ENCODE data around the gene CKAP4.

The CKAP4 gene

DNA sequence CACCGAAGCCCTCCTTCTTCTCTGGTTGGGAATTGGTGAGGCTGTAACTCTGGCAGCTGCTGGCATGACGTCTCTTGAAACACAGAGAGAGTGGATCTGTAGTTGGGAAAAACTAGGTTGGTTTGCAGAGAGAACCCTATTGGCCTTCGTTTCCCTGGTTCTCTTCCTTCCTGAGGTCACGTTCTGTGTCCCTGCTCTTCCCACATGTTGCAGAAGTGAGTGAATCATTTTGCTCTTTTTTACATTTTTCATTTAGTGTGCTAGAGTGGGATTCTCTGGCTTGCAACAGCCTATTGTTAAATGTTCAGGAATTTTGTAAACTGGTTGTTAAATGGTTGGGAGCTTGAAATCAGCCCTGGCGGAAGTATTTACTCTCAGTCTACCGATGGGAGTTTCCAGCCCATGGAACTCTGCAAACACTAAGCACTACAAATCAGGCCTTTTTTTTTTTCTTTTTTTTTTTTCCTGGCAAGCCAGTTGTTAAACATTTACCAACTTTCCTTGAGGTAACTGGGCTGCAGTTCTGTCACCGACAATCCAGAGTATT lies 26.8 kb upstream of the CKAP4 start:
- no peak for DNase-seq

DNA sequence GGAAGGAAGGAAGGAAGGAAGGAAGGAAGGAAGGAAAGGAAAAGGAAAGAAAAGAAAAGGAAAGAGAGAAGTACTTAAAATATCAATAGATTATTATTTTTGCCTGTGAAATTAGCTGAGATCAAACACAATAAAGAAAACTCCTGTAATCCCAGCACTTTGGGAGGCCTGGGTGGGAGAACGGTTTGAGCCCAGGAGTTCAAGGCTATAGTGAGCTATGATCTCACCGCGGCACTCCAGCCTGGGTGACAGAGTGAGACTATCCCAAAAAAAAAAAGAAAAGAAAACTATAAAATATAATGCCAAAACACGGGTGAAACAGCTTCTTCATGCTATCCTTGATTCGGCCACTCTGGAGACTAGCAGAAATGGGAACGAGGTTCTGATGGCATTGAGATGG lies 26.2 kb upstream of the CKAP4 start:
- no peak for DNase-seq

DNA sequence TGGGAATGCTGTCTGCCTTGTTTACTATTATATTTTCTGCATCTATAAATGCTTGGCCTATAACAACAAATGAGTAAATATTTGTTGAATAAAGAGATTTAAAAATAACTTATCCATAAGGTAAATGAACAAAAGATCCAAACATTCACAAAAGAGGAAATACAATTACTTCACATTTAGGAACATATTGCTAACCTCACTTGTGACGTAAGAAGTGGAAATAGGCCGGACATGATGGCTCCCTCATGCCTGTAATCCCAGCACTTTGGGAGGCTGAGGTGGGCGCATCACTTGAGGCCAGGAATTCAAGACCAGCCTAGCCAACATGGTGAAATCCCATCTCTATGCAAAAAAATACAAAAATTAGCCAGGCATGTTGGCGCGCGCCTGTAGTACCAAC lies 25.7 kb upstream of the CKAP4 start:
- DNase-seq: no peak

DNA sequence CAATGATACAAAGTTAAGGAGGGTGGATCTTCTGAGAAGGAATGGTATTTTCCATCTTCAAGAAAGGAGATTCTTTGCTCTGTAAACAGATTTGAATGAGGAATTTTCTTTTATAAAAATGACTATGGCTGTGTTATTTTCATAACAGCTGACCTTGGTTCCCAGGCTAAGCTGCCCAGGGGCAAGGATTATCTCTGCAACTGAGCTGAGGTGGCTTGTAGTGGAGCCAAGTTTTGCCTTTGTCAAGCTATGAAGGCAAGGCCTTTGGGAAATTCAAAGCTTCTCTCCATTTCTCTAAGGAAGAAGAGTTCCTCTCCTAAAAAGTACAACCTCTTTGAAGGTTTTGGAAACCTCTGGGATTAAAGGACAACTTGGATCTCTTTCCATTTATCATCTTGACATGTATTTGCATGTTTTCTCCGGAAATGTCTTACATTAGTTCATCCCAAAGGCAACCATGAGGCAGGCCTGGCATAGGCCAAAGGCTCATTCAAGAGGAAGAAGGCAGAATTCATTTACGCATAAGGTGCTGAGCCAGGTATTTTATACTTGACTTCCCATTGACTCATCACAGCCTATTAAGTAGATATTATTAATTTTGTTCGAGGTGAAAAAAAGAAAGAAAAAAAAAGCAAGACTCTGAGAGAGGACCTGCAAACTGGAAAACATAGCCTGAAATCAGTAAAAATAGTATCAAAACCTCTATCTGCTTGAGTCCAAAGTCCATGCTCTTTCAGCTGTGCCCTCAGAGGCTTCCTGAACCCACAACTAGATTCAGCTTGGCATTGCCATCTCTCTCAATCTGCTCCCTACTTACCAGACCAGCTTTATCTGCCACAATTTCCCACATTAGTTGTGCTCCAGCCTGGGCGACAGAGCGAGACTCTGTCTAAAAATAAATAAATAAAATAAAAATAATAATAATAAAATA lies 24.0 kb upstream of the CKAP4 start:
- DNase-seq: no peak

DNA sequence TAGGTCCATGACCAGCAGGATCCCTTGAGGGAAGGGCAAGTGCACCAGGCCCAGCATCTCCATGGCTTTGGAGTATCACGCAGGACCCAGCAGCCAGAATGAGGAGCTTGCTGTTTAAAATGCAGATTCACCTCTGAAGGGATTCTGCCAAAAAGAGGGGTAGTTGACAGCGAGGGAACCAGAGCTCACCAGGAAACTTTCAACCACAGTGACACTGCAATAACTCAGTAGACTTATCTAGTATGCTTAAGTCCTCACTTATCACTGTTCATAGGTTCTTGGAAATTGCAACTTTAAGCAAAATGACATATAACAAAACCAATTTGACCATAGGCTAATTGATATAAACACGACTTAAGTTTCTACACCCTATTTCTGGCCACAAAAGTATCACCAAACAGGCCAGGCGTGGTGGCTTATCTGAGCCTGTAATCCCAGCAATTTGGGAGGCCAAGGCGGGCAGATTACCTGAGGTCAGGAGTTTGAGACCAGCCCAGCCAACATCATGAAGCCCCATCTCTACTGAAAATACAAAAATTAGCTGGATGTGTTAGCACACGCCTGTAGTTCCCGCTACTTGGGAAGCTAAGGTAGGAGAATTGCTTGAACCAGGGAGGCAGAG lies 21.4 kb upstream of the CKAP4 start:
- no peak for DNase-seq

DNA sequence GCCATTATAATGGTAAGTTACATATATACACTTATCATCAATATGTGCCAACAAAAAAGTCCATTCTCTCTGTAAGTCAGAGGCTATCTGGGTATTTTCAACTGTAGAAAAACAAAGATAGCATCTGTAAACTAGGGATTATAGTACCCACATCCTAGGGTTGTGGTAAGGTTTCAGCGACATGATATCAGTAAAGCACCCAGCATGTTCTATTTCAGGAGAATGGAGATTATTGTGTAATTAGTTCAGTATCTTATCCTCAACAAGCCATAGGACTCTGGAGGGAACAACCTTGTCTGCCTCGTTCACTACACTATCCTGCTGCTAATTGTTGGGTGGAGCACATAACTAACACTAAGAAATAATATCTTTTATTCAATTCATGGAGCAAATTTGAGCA lies 19.7 kb upstream of the CKAP4 start:
- DNase-seq: no peak

DNA sequence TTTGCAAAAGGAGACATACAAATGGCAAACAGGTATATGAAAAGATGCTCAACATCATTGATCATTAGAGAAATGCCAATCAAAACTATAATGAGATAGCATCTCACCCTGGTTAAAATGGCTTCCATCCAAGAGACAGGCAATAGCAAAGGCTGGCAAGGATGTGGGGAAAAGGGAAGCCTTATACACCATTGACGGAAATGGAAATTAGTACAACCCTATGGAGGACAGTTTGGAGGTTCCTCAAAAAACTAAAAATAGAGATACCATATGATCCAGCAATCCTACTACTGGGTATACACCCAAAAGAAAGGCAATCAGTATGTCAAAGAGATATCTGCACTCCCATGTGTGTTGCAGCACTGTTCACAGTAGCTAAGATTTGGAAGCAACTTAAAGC lies 17.3 kb upstream of the CKAP4 start:
- no peak for DNase-seq

DNA sequence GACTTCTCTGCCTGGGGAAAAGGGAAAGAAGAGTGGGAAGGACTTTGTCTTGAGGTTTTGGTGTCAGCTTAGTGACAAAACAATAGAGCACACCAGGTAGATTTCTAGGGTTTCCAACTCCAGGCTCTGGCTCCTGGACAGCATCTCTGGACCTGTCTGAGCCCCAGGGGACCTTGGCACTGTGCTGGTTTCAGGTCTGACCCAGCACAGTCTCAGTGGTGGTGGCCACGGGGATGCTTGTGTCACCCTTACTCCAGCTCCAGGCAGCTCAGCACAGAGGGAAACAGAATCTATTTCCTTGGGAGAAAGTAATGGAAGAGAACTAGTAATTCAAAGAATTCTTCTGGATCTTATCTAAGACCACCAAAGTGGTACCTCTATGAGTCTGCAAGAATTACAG lies 11.1 kb upstream of the CKAP4 start:
- no peak for DNase-seq

DNA sequence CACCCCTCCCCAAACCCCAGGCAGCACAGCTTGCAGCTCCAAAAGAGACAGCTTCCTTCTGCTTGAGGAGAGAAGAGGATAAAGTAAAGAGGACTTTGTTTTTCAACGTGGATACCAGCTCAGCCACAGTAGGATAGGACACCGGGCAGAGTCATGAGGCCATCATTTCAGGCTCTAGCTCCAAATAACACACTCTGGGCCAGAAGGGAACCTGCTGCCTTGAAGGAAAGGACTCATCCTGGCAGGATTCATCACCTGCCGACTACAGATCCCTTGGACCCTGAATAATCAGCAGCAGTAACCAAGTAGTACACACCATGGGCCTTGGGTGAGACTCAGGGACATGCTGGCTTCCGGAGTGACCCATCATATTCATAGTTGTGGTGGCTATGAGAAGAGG lies 10.4 kb upstream of the CKAP4 start:
- DNase-seq: no peak

DNA sequence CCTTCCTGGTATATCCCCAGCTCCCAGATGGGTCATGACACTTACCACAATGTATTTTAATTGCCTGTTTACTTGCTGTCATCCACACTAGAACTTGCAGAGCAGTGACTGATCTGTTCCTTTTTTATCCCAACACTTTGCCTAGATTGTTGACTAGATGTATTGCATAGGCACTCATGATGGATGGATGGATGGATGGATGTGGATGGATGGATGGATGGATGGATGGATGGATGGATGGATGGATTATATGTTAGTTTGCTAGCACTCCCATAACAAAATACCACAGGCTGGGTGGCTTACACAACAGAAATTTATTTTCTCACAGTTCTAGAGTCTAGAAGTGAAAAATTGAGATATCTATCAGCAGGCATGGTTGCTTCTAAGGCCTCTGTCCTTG lies 8.7 kb upstream of the CKAP4 start:
- no peak for DNase-seq

DNA sequence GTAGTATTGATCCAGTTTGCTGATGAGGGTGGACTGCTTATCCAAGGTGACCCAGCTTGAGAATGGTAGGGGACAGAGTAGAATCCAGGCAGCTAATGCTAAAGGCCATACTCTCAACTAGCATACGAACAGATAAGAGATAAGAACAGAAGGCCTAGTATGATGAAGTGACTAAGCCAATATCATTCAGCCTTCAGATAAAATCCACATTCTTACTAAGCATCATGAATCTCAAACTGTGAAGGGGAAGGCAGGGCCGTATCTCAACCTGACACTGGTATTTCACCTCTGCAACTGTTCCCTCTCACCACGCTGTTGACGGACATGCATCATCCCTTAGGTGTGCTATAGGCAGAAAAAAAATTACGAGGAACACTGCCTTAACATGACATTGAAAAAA lies 8.1 kb upstream of the CKAP4 start:
- no peak for DNase-seq

DNA sequence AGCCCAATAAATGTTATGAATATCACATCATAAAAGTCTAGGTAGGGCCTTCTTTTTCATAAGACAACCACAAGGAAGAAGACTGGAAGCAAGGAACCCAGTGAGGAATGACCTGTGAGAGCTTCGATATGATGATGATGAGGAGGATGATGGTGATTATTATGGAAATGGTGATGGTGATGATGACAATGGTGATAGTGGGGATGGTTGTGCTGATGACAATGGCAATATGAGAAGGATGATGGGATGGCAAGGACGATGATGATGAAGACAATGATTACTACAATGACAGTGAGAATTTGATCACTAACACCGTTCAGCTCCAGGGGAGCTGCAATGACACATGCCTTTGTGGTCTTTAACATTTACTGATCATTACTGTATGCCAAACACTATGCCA lies 7.7 kb upstream of the CKAP4 start:
- no peak for DNase-seq

DNA sequence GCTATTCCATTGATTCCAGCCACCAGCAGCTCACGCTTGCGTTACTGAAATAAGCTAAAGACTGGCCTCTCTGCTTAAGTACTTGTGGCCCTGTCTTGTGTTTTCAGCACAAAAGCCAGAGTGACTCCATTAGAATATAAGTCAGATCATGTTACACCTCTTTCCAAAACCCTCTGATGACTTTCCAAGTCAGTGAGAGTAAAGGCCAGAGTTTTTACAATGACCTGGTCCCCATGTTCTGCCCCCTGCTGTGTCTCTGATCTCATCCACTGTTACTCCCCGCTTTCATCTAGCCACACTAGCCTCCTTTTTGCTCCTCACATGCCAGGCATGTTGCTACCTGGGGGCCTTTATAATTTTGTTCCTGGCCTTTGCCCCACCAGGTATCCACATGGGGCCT lies 6.9 kb upstream of the CKAP4 start:
- no peak for DNase-seq

DNA sequence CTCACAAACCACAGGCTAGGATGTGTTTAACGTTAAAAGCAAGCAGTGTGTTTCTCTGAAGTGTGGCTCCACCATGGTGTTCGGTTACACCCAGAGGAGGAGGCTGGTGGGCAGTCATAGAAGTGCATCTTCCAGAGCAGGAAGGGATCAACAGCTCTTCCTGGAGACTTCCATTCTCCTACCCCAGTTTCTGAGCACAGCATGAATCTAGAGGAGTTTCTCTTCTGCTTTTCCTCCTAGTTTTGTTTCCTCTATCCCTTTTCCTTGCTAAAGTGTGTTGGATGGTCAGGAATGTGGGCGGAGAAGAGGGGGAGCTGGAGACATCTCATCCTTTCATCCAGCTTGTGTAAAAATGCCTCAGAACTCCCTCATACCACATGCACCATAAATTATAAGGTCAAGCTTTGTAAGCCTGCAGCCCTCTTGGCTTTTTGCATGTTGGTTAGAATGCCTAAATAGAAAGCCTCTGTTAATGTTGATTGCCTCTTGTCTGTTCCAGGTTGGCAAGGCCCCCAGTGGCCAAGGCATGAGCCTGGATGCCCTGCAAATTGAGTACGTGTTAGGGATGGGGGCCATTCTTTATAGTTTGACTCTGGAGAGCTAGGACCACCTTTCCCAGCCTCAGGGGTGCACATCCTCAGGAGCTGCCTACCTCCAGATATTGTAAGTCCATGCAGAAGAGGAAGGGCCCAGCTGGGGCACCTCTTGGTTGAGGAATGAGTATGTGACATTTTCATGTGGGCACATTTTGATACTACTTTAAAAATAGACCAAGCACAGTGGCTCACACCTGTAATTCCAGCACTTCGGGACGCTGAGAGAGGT lies 4.0 kb upstream of the CKAP4 start:
- no peak for DNase-seq

DNA sequence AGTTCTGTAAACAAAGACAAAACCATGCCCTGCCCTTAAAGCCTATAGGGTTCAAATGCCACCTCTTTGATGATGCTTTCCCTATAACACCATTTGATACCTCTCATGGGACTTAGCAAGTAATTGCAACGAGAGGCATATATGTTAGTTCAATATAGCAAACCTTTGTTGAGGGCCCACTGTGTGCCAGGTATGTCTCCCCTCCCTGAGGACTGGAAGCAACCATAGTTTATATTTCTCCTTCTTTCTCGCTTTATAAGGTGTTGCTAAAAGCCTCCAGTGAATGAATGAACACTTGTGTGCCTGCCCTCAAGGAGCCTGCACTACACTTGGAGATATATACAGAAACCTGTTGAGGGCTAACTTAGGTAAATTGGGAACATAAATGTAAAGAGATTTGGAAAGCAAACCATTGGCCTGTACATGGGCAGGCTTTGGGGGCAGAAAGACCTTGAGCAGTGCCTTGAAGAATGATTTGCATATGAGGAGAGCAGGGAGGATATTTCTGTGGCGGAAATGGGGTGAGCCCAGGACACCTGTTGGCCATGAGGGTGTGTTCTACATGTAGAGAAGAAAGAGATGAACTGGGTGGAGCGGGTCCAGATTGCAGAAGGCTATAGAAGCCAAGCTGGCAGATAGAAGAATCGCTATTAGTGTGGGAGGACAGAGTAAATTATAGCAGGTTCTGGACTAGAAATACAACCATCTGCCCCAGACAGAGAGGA lies 1.8 kb upstream of the CKAP4 start:
- no peak for DNase-seq

DNA sequence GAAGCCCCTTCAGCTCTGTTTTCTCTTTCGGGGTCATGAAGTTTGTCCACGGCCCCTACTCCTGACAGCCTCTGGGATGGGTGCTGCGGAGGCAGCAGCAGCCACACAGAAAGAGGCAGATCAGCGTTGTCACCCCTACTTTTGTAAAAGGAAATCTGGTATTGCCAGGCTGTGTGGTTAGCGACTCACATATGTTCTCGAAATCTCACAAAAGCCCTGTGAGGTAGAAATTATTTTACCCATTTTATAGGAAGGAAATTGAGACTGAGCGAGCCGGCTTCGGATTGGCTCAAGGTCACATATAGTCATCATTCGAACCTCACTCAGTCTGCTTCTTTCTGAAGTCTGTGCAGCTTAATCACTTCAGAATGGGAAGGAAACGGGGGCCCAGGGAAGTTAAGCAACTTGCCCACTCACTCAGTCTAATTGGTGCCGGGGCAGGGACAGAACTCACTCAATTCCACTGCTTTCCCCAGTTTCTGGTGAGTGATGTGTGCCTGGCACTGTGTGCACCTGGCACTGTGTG lies 1.1 kb upstream of the CKAP4 start:
- DNase-seq: no peak

DNA sequence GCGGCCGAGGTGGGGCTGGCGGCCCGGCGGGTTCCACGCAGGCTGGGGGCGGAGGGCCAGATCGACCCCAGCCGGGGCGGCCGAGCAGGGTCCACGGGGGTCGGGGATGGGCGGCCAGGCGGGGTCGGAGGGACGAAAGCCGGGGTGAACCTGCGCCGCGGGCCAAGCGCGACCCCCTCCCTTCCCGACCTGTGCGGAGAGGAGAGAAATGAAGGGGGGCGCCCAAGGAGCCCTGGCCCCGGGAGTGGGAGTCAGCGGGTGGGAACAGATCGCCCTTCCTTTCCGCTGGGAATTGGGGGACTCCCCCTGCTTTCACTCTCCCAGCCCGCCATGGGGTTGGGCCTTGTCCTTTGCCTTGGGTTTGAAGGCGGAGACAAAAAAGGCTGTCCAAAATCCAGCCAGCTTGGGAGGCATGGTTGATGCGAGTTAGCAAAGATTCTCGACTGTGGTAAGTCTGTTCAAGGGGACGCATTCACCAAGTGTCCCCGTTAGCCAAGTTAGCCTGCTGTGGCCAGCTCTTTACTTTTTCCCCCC lies 559 bp upstream of the CKAP4 start:
- no peak for DNase-seq

DNA sequence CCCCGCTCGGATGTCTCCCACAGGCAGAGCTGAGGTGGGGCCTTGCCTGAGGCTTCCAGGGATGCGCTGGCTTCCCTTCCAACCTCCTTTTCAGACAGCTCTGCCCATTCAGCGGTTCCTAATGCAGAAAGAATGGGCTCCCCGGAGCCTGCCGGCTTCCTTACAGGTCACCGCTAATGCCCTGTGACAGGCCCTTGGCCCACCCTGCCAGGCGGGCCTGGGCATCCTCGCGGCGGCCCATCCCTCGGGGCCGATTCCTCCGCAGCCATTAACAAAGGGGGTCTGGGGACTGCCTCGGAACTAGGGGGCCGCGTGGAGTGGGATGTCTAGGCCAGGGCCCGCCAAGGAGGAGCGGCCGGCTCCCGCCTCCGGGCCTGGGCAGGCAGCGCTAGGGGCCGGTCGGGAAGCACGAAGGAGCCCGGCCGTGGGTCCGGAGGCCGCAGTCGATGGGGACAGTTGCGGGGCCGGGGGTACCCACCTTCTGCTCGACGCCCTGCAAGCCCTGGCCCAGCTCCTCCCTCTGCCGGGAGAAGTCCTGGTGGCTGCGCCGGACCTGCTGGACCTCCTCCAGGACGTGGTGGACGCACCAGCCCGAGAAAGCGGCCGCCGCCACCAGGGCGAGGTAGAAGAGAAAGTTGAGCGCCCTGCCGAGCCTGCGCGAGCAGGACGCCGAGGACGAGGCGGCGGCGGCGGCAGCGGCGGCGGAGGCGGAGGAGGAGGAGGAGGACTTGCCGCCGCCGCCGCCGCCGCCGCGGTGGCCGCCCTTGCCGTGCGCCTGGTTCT lies 738 bp downstream of the CKAP4 start:
- DNase-seq: no peak

DNA sequence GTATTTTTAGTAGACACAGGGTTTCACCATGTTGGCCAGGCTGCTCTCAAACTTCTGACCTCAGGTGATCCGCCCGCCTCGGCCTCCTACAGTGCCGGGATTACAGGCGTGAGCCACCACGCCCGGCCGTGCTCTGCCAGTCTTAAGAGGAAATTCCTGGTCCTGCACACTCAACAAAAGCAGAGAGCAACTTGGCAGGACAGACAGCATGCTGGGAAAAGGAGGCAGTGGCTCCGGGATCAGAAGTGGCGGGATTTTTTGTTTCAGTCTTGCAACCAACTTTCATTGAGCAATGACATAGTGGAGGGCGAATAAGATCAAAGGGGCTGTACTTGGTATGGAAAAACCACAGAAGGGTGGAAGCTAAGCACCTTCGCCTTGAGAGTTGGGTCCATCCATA lies 2.1 kb downstream of the CKAP4 start:
- no peak for DNase-seq

DNA sequence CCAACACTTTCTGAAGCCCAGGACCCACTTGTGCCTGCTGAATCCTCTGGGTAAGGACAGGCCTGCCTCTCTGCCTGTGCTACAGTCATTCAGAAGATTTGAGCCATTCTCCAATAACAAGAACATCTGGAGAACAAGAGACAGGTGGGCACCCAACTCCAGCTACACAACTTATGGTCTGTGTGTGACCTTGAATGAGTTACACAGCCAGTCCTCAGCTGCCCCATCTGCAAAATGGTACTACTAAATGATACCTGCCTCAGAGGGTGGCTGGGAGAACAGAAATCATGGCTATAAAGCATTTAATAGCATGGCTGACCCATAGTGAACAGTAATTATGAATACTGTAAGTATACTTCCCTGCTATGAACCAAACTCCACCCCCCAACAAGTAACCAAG lies 4.2 kb downstream of the CKAP4 start:
- DNase-seq: no peak

DNA sequence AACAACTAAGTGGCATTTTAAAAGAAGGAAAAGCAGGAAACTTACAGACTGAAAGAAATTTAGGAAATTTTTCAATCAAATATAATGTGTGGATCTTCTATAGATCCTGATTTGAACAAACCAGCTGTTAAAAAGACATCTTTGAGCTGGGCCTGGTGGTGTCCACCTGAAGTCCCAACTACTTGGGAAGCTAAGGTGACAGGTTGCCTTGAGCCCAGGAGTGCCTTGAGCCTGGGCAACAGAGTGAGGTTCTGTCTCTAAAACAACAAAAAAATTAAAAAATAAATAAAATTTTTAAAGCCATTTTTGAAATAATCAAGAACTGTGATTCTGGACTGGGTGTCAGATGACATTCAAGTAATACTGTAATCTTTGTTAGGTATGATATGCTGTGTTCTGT lies 7.0 kb downstream of the CKAP4 start:
- no peak for DNase-seq

DNA sequence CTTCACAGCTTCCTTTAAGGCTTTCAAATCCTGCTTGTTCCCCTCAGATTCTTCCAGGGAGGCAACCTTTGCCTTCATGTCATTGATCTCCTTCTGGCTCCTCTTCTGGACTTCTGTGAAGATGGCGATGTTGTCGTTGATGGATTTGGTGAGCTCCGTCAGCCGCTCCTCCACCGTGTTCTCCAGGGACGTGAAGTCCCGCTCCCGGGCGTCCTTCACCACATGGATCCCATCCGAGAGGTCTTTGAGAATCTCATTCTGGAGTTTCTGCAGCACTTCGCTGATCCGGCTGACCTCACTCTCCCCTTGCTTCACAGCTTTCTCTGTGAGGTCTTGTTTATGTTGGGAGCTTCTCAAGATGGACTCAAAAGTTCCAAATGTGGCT lies 7.9 kb downstream of the CKAP4 start:
- no peak for DNase-seq
